KMS-11 (cell line): ENCODE data around the gene LBX1.

Experiments
- H2AFZ ChIP-seq: fragments of 200-600 bp; sonication (generic); 2 replicates; pipeline ENCODE4 v1.6.1; 2016; ENCODE audit warnings: antibody characterized with exemption, mixed run types, low read depth
- H3K27ac ChIP-seq: fragments of 200-600 bp; sonication (generic); 2 replicates; pipeline ENCODE4 v1.6.1; 2016; ENCODE audit warnings: mild to moderate bottlenecking, mixed run types
- H3K27me3 ChIP-seq: fragments of 200-600 bp; sonication (generic); 2 replicates; pipeline ENCODE4 v1.6.1; 2017; ENCODE audit warnings: mild to moderate bottlenecking, low read depth, mixed run types, moderate library complexity; ENCODE audit not compliant: insufficient read depth
- H3K36me3 ChIP-seq: fragments of 200-600 bp; sonication (generic); 2 replicates; pipeline ENCODE4 v1.6.1; 2017; ENCODE audit warnings: mild to moderate bottlenecking, mixed run types; ENCODE audit not compliant: insufficient read depth
- H3K4me1 ChIP-seq: fragments of 200-600 bp; sonication (generic); 2 replicates; pipeline ENCODE4 v1.6.1; 2016; ENCODE audit warnings: mild to moderate bottlenecking, low read depth, mixed run types; ENCODE audit not compliant: poor library complexity, severe bottlenecking
- H3K4me2 ChIP-seq: fragments of 200-600 bp; sonication (generic); 2 replicates; pipeline ENCODE4 v1.7.0; 2016; ENCODE audit warnings: mild to moderate bottlenecking, mixed run types
- H3K4me3 ChIP-seq: fragments of 200-600 bp; sonication (generic); IDR thresholded peaks from 2 replicates; pipeline ENCODE4 v1.6.1; 2017; ENCODE audit warnings: low read depth, low read length, mixed read lengths; ENCODE audit not compliant: insufficient read depth
- H3K79me2 ChIP-seq: fragments of 200-600 bp; sonication (generic); 2 replicates; pipeline ENCODE4 v1.6.1; 2016; ENCODE audit warnings: low read depth, mixed run types; ENCODE audit not compliant: insufficient read depth
- H3K9ac ChIP-seq: fragments of 200-600 bp; sonication (generic); 2 replicates; pipeline ENCODE4 v1.6.1; 2016; ENCODE audit warnings: mild to moderate bottlenecking, mixed run types
- H4K20me1 ChIP-seq: fragments of 200-600 bp; sonication (generic); 2 replicates; pipeline ENCODE4 v1.6.1; 2016; ENCODE audit warnings: mild to moderate bottlenecking, mixed run types; ENCODE audit not compliant: insufficient read depth
- TF ChIP-seq, protein P1 (sequence below): fragments of 200-600 bp; sonication (generic); conservative IDR thresholded peaks from 2 replicates; pipeline ENCODE4 v1.6.1; 2017; ENCODE audit warnings: low read depth, mild to moderate bottlenecking, antibody characterized with exemption, low read length, moderate library complexity, mixed read lengths

Gene LBX1

DNA sequence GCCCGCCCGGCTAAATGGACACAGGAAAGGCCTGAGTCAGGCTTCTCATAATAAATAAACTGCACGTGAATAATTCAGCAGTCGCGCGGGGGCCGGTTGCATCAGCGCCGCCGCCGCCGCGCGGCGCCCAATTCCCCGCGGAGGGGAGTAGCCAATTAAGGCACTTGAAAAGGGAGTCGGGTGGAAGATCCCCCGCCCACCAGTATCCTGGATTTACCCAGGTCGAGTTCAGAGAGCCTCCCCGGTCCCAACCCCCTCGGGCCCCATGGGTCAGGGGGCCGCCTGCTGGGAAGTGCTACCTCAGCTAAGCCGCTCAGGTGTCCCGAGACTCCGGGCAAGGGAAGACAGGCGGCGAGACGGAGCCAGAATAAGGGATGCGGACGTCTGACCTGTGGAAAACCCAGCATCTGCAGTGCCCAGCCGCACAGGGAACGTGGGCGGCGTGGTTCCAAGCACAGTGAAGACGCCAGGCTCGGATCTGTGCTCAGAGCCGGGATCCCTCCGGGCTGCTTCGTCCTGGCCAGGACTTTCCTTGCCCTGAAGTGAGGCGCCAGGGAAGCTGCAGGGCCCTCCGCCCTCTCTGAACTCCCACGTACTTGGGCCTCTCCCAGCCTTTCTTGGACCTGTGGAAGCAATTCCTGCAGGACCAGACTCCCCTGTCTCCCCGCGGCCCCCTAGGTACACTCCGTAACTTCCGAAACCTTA lies 7.3 kb upstream of the LBX1 start:
- H3K27me3 ChIP-seq = peaks cover 2% of the 10 kb centered on the region; the same call in 1 of the 2 replicates

DNA sequence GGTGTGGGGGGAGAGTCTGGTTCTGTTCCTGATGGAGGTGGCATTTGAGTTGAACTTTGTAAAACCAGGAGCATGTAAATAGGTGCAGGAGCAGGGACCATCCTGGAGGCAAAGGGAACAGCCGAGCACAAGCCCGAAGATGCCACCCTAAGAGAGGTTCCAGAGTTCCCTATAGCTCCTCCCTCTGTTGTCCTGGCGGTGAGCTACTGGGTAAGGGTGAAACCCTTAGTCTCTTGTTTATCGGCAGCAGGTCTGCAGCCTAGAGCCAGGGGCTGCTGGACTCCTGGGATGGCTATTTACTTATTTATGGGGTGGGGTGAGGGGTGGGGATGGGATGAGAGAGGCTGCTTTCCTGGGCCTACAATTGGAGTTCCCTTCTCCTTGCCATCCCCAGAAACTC lies 6.5 kb upstream of the LBX1 start:
- no peak overlapping the region for H3K4me2 ChIP-seq
- TF ChIP-seq, protein P1, sequence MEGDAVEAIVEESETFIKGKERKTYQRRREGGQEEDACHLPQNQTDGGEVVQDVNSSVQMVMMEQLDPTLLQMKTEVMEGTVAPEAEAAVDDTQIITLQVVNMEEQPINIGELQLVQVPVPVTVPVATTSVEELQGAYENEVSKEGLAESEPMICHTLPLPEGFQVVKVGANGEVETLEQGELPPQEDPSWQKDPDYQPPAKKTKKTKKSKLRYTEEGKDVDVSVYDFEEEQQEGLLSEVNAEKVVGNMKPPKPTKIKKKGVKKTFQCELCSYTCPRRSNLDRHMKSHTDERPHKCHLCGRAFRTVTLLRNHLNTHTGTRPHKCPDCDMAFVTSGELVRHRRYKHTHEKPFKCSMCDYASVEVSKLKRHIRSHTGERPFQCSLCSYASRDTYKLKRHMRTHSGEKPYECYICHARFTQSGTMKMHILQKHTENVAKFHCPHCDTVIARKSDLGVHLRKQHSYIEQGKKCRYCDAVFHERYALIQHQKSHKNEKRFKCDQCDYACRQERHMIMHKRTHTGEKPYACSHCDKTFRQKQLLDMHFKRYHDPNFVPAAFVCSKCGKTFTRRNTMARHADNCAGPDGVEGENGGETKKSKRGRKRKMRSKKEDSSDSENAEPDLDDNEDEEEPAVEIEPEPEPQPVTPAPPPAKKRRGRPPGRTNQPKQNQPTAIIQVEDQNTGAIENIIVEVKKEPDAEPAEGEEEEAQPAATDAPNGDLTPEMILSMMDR = no peak
- no peak overlapping the region for H3K9ac ChIP-seq
- H3K4me3 ChIP-seq = no peak overlapping the region
- peaks cover 2% of the 10 kb centered on the region; the same call in 1 of the 2 replicates for H3K27me3 ChIP-seq
- H3K79me2 ChIP-seq = no peaks in the 10 kb centered on the region
- H2AFZ ChIP-seq = no peak overlapping the region
- H3K4me1 ChIP-seq = no peaks in the 10 kb centered on the region
- no peak overlapping the region for H3K27ac ChIP-seq
- H3K36me3 ChIP-seq = no peaks in the 10 kb centered on the region
- no peaks in the 10 kb centered on the region for H4K20me1 ChIP-seq

More for the DNA sequence above, 7.3 kb upstream of the LBX1 start:
- H2AFZ ChIP-seq = no peak overlapping the region
- no peak overlapping the region for H3K27ac ChIP-seq
- no peak overlapping the region for H3K9ac ChIP-seq
- H3K4me1 ChIP-seq = no peaks in the 10 kb centered on the region
- TF ChIP-seq, protein P1 = no peak
- no peak overlapping the region for H3K4me2 ChIP-seq
- H3K4me3 ChIP-seq = no peak overlapping the region
- H3K79me2 ChIP-seq = no peaks in the 10 kb centered on the region
- H4K20me1 ChIP-seq = no peaks in the 10 kb centered on the region
- H3K36me3 ChIP-seq = no peaks in the 10 kb centered on the region

DNA sequence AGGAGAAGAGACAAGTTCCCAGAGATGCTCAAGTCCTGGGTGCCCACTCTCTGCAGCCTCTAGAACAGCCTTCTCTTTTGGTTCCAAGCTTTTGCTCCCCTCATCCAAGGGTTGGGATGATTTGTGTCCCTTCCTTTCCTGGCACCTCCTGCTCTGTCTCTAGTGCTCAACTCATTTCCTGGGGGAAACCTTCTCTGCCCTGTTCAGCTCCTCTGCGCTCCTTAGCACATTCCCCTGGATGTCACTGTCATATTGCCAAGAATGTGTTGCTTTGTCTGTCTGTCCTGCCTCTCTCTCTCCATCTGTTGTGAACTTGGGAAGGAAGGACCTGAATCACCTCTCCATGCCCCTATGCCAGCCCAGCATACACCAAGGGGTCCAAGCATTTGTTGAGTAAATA lies 5.1 kb upstream of the LBX1 start:
- H3K79me2 ChIP-seq = no peaks in the 10 kb centered on the region
- peaks cover 8% of the 10 kb centered on the region; the same call in 1 of the 2 replicates for H3K27me3 ChIP-seq
- H3K36me3 ChIP-seq = no peaks in the 10 kb centered on the region
- H3K4me3 ChIP-seq = no peak overlapping the region
- TF ChIP-seq, protein P1 = no peak
- H3K4me2 ChIP-seq = no peak overlapping the region
- H3K27ac ChIP-seq = no peak overlapping the region
- H3K9ac ChIP-seq = no peak overlapping the region
- H2AFZ ChIP-seq = no peak overlapping the region
- H4K20me1 ChIP-seq = no peaks in the 10 kb centered on the region
- H3K4me1 ChIP-seq = no peaks in the 10 kb centered on the region

DNA sequence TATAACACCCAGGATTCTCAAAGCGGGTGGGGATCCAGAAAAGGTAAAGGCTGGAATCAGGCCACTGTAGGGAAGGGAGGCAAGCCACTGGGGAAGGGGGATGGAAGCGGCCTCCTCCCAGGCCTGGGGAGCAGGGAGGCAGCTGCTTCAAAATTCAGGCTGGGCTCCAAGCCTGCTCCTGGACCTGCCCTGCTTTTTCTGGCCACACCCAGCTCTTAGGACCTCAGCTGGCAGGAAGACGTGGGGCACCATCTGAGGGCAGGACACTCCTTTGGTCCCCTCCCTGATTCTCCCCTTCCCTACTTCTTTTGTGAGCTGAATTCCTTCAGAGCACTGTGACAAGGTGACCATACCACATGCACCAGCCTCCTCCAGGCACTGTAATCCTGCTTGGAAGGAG lies 4.6 kb upstream of the LBX1 start:
- peaks cover 12% of the 10 kb centered on the region; the same call in 1 of the 2 replicates for H3K27me3 ChIP-seq
- no peak overlapping the region for H3K9ac ChIP-seq
- TF ChIP-seq, protein P1 = no peak
- H3K4me2 ChIP-seq = no peak overlapping the region
- H3K4me1 ChIP-seq = no peaks in the 10 kb centered on the region
- H3K79me2 ChIP-seq = no peaks in the 10 kb centered on the region
- no peak overlapping the region for H3K4me3 ChIP-seq
- no peaks in the 10 kb centered on the region for H3K36me3 ChIP-seq
- H4K20me1 ChIP-seq = no peaks in the 10 kb centered on the region
- H2AFZ ChIP-seq = no peak overlapping the region
- H3K27ac ChIP-seq = no peak overlapping the region
